HG03342 (cell line): ENCODE data around the gene TRIM62.
"Not testable (repeated sequence)": the region's sequence is repeated elsewhere in the genome, so short reads cannot be mapped to it uniquely, and the experiment has no call there.

Experiments
- ATAC-seq: cut with Tn5 transposase; IDR thresholded peaks from one replicate; pipeline ENCODE4 v1.9.1; 2021; ENCODE audit warnings: mild to moderate bottlenecking, moderate library complexity; ENCODE audit not compliant: unreplicated experiment

The TRIM62 gene

GRCh38 chr1:33140153-33141149 lies 41.4 kb downstream of the TRIM62 start:
- ATAC-seq = no peak

GRCh38 chr1:33137800-33138199 lies 44.0 kb downstream of the TRIM62 start:
- ATAC-seq = no peak

GRCh38 chr1:33136041-33136440 lies 45.8 kb downstream of the TRIM62 start:
- not testable (repeated sequence) for ATAC-seq

- no peak for ATAC-seq
Measured at GRCh38 chr1:33133478-33134105, 48.3 kb downstream of the TRIM62 start.

GRCh38 chr1:33132549-33132948 lies 49.3 kb downstream of the TRIM62 start:
- ATAC-seq = no peak

- ATAC-seq = no peak
Measured at GRCh38 chr1:33131191-33131590, 50.7 kb downstream of the TRIM62 start.

- no peak for ATAC-seq
Measured at GRCh38 chr1:33130297-33130696, 51.5 kb downstream of the TRIM62 start.

- ATAC-seq = no peak
Measured at GRCh38 chr1:33128781-33129180, 53.1 kb downstream of the TRIM62 start.

GRCh38 chr1:33127001-33127823 lies 54.6 kb downstream of the TRIM62 start:
- peak; percentile 93 for ATAC-seq

- no peak for ATAC-seq
Measured at GRCh38 chr1:33126411-33127000, 55.3 kb downstream of the TRIM62 start.

GRCh38 chr1:33124647-33125046 lies 57.2 kb downstream of the TRIM62 start:
- ATAC-seq = not testable (repeated sequence)

GRCh38 chr1:33123266-33123665 lies 58.6 kb downstream of the TRIM62 start:
- ATAC-seq = no peak

GRCh38 chr1:33122483-33123178 lies 59.2 kb downstream of the TRIM62 start:
- no peak for ATAC-seq

GRCh38 chr1:33121728-33122127 lies 60.1 kb downstream of the TRIM62 start:
- ATAC-seq = no peak

GRCh38 chr1:33120436-33121231 lies 61.2 kb downstream of the TRIM62 start:
- no peak for ATAC-seq

- ATAC-seq = no peak
Measured at GRCh38 chr1:33119532-33120217, 62.2 kb downstream of the TRIM62 start.

- ATAC-seq = no peak
Measured at GRCh38 chr1:33119050-33119449, 62.8 kb downstream of the TRIM62 start.

GRCh38 chr1:33118274-33118673 lies 63.6 kb downstream of the TRIM62 start:
- ATAC-seq = no peak
